SW480 (cell line): Measurements from ENCODE around the gene ZP3.
"Not testable (repeated sequence)": the region's sequence is repeated elsewhere in the genome, so short reads cannot be mapped to it uniquely, and the experiment has no call there.

ENCODE experiments used
- DNase-seq: peaks from one replicate; pipeline ENCODE4 v3.0.0-alpha.2; 2016; ENCODE audit warnings: low spot score

ZP3 gene

GRCh38 chr7:76405738-76406137 is 19.0 kb upstream of the ZP3 start:
- DNase-seq: no peak

- DNase-seq: no peak
These were observed 17.0 kb upstream of the ZP3 start for GRCh38 chr7:76407718-76408117.

- no peak for DNase-seq
These were observed 16.6 kb upstream of the ZP3 start for GRCh38 chr7:76408121-76408560.

- peak; percentile 41 for DNase-seq
These were observed 15.2 kb upstream of the ZP3 start, which contains the start of gene SSC4D for GRCh38 chr7:76409537-76409936. Gene SSC4D, minus strand, starts transcription at chr7:76409697. Its CDS starts 5,258 bp downstream, at chr7:76404439.

GRCh38 chr7:76411626-76412025 is 13.1 kb upstream of the ZP3 start:
- DNase-seq: no peak

GRCh38 chr7:76412249-76412648 is 12.5 kb upstream of the ZP3 start:
- no peak for DNase-seq

GRCh38 chr7:76417654-76418310 is 7.0 kb upstream of the ZP3 start:
- not testable (repeated sequence) for DNase-seq

GRCh38 chr7:76421097-76421496 is 3.7 kb upstream of the ZP3 start:
- peak; percentile 86 for DNase-seq

- no peak for DNase-seq
These were observed 911 bp upstream of the ZP3 start for GRCh38 chr7:76423666-76424412.

GRCh38 chr7:76425156-76425555 is 406 bp downstream of the ZP3 start:
- DNase-seq: no peak

GRCh38 chr7:76425558-76425957 is 808 bp downstream of the ZP3 start:
- DNase-seq: not testable (repeated sequence)

- no peak for DNase-seq
These were observed 1.5 kb downstream of the ZP3 start for GRCh38 chr7:76426246-76426645.

GRCh38 chr7:76427635-76428034 is 2.9 kb downstream of the ZP3 start:
- DNase-seq: no peak

- no peak for DNase-seq
These were observed 3.5 kb downstream of the ZP3 start for GRCh38 chr7:76428149-76428823.

GRCh38 chr7:76428868-76429805 is 4.4 kb downstream of the ZP3 start:
- DNase-seq: no peak

GRCh38 chr7:76430211-76430610 is 5.5 kb downstream of the ZP3 start:
- DNase-seq: no peak

- no peak for DNase-seq
These were observed 6.1 kb downstream of the ZP3 start for GRCh38 chr7:76430836-76431235.

GRCh38 chr7:76437873-76438272 is 13.1 kb downstream of the ZP3 start:
- peak; percentile 89 for DNase-seq

GRCh38 chr7:76439120-76439888 is 14.6 kb downstream of the ZP3 start:
- DNase-seq: not testable (repeated sequence)

- not testable (repeated sequence) for DNase-seq
These were observed 15.7 kb downstream of the ZP3 start for GRCh38 chr7:76440404-76440803.

- not testable (repeated sequence) for DNase-seq
These were observed 17.0 kb downstream of the ZP3 start for GRCh38 chr7:76441792-76442191.
